Mammary epithelial cell (primary cell): Measurements from ENCODE around the gene SNTG2.

Source experiments
- EZH2 ChIP-seq: IDR thresholded peaks from 2 replicates; pipeline ENCODE4 v1.6.1; 2012; ENCODE audit warnings: low read length, inconsistent platforms, borderline replicate concordance
- TF ChIP-seq, protein P1 (sequence below), 2 donors: IDR thresholded peaks in 1 of 2; conservative IDR thresholded peaks in 1 of 2; 2 replicates each; pipeline ENCODE4 v1.5.1; 2011 to 2012; ENCODE audit warnings: inconsistent platforms in 2 of 2, low read length in 2 of 2, mild to moderate bottlenecking in 2 of 2, control low read depth in 1 of 2, low read depth in 1 of 2; ENCODE audit not compliant: insufficient read depth in 1 of 2; ENCODE audit errors: extremely low read depth in 1 of 2

- TF ChIP-seq, protein P1, sequence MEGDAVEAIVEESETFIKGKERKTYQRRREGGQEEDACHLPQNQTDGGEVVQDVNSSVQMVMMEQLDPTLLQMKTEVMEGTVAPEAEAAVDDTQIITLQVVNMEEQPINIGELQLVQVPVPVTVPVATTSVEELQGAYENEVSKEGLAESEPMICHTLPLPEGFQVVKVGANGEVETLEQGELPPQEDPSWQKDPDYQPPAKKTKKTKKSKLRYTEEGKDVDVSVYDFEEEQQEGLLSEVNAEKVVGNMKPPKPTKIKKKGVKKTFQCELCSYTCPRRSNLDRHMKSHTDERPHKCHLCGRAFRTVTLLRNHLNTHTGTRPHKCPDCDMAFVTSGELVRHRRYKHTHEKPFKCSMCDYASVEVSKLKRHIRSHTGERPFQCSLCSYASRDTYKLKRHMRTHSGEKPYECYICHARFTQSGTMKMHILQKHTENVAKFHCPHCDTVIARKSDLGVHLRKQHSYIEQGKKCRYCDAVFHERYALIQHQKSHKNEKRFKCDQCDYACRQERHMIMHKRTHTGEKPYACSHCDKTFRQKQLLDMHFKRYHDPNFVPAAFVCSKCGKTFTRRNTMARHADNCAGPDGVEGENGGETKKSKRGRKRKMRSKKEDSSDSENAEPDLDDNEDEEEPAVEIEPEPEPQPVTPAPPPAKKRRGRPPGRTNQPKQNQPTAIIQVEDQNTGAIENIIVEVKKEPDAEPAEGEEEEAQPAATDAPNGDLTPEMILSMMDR (conservative IDR thresholded peaks at IDR 0.05 in 1 of 2, IDR thresholded peaks at IDR 0.05 in 1 of 2; ENCODE audit: extremely low read depth in 1 of 2, insufficient read depth in 1 of 2, low read depth in 1 of 2, low read length in 2 of 2): no peak
- no peak for TF ChIP-seq EZH2
Observed at GRCh38 chr2:1353543-1353942, 402.9 kb downstream of the SNTG2 start.
